ENCODE results near the gene VDAC2.
"Not testable (repeated sequence)": the region's sequence is repeated elsewhere in the genome, so short reads cannot be mapped to it uniquely, and the experiment has no call there.

DNA sequence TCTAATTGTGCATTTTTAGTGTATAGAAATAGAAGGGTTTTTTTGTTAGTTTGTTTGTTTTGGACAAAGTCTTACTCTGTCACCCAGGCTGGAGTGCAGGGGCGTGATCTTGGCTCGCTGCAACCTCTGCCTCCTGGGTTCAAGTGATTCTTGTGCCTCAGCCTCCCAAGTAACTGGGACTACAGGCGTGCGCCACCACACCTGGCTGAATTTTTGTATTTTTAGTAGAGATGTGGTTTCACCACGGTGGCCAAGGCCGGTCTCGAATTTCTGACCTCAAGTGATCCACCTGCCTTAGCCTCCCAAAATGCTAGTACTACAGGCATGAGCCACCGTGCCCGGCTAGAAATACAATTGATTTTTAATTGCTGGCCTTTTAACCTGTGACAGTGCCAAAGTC is 22.1 kb upstream of the VDAC2 start:
- not testable (repeated sequence) for TF ChIP-seq CTCF (IDR thresholded peaks at IDR 0.05; ENCODE audit: low read length); EZH2 (IDR thresholded peaks at IDR 0.05; ENCODE audit: borderline replicate concordance, low read length)
